HL-60 (cell line): ENCODE results near the gene MIA3.

ENCODE experiments used
- SPI1 ChIP-seq: IDR thresholded peaks from 2 replicates; pipeline ENCODE4 v1.6.1; 2012; ENCODE audit warnings: low read depth, mild to moderate bottlenecking, borderline replicate concordance
- TF ChIP-seq, protein P1 (sequence below): IDR thresholded peaks from one replicate; pipeline ENCODE4 v1.5.1; 2011; ENCODE audit warnings: low read length, control low read depth, inconsistent platforms; ENCODE audit not compliant: insufficient read depth

DNA sequence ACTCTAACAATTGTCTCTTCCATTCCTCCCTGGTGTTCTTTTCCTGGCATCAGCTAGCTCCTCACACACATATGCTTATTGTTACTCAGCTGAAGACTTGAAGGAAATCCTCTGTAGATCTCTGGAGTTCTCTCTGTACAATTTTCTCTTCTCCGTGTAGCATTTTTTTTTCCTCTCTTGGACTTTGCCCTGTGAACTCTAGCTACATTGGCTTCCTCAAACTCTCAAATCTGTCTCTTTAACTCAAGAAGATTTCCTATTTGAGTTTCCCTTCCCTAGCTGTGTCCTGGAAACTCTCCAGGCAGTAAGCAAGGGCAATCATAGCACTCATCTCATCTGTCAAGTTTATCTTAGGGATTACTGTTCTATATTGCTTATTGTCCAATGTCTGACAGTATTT, 4.3 kb upstream of the MIA3 start:
- TF ChIP-seq SPI1 = no peak
- TF ChIP-seq, protein P1, sequence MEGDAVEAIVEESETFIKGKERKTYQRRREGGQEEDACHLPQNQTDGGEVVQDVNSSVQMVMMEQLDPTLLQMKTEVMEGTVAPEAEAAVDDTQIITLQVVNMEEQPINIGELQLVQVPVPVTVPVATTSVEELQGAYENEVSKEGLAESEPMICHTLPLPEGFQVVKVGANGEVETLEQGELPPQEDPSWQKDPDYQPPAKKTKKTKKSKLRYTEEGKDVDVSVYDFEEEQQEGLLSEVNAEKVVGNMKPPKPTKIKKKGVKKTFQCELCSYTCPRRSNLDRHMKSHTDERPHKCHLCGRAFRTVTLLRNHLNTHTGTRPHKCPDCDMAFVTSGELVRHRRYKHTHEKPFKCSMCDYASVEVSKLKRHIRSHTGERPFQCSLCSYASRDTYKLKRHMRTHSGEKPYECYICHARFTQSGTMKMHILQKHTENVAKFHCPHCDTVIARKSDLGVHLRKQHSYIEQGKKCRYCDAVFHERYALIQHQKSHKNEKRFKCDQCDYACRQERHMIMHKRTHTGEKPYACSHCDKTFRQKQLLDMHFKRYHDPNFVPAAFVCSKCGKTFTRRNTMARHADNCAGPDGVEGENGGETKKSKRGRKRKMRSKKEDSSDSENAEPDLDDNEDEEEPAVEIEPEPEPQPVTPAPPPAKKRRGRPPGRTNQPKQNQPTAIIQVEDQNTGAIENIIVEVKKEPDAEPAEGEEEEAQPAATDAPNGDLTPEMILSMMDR = no peak
